Lung microvascular endothelial cell (primary cell): ENCODE measurements around the gene C2orf42. TPM values are rescaled to one million over a fixed set of nuclear protein-coding genes. Genes with fewer than 3 reads are reported as not detected.
A peak's percentile ranks its signal among the peaks of the same experiment; 100 is the strongest.
"Not testable (repeated sequence)": the region's sequence is repeated elsewhere in the genome, so short reads cannot be mapped to it uniquely, and the experiment has no call there.

ENCODE experiments used
- DNase-seq, 2 donors: peaks; one replicate each; pipeline versions ENCODE4 v3.0.0 to v3.0.0-alpha.2; 2010; ENCODE audit warnings: low read depth in 2 of 2
- total RNA-seq: library from RNA; depleted of rRNA; stranded (reverse); fragments of >200 nt; gene quantifications from 2 replicates; pipeline ENCODE4 v1.2.1, GENCODE V29; 2014

The C2orf42 gene
- 7.2 and 15.5 TPM in 2 replicates for total RNA-seq

- peak; percentile 97 to 98 for DNase-seq
These were observed at the start of gene C2orf42 for GRCh38 chr2:70190418-70191243. Gene C2orf42, minus strand, starts transcription at chr2:70191019. Its CDS starts 9,034 bp downstream, at chr2:70181985.

- no peak for DNase-seq
These were observed 49.8 kb upstream of the C2orf42 start for GRCh38 chr2:70240599-70240998.

GRCh38 chr2:70233926-70234325, 43.1 kb upstream of the C2orf42 start:
- DNase-seq: no peak

GRCh38 chr2:70226781-70227180, 36.0 kb upstream of the C2orf42 start:
- DNase-seq: no peak

- not testable (repeated sequence) for DNase-seq
These were observed 32.5 kb upstream of the C2orf42 start for GRCh38 chr2:70223305-70223704.

- no peak for DNase-seq
These were observed 24.2 kb upstream of the C2orf42 start for GRCh38 chr2:70214953-70215549.

- no peak for DNase-seq
These were observed 23.5 kb upstream of the C2orf42 start for GRCh38 chr2:70214365-70214764.

GRCh38 chr2:70212298-70212932, 21.6 kb upstream of the C2orf42 start:
- DNase-seq: peak in 1 of 2 donors; percentile 9

GRCh38 chr2:70211595-70211994, 20.8 kb upstream of the C2orf42 start:
- no peak for DNase-seq

- DNase-seq: no peak
These were observed 13.6 kb upstream of the C2orf42 start for GRCh38 chr2:70204452-70204851.

GRCh38 chr2:70203086-70203485, 12.3 kb upstream of the C2orf42 start:
- no peak for DNase-seq

- DNase-seq: no peak
These were observed 11.5 kb upstream of the C2orf42 start for GRCh38 chr2:70202236-70202806.

- no peak for DNase-seq
These were observed 11.0 kb upstream of the C2orf42 start for GRCh38 chr2:70201831-70202230.

- no peak for DNase-seq
These were observed 10.5 kb upstream of the C2orf42 start for GRCh38 chr2:70201225-70201768.

GRCh38 chr2:70199320-70199864, 8.6 kb upstream of the C2orf42 start:
- DNase-seq: no peak

- no peak for DNase-seq
These were observed 1.7 kb upstream of the C2orf42 start for GRCh38 chr2:70192516-70192915.

- DNase-seq: no peak
These were observed 471 bp upstream of the C2orf42 start for GRCh38 chr2:70191244-70191735.

- DNase-seq: peak in 1 of 2 donors; percentile 20
These were observed 2.4 kb downstream of the C2orf42 start for GRCh38 chr2:70188460-70188859.

GRCh38 chr2:70187170-70187569, 3.6 kb downstream of the C2orf42 start:
- DNase-seq: not testable (repeated sequence)

- DNase-seq: no peak
These were observed 8.1 kb downstream of the C2orf42 start for GRCh38 chr2:70182689-70183088.

- DNase-seq: no peak
These were observed 9.4 kb downstream of the C2orf42 start for GRCh38 chr2:70181363-70181956.
